ENCODE data around the gene ZCCHC7. TPM values are rescaled to one million over a fixed set of nuclear protein-coding genes. Genes with fewer than 3 reads are reported as not detected.
A peak's percentile ranks its signal among the peaks of the same experiment; 100 is the strongest.

The ZCCHC7 gene
- total RNA-seq, 3 donors from 2014 or later (not counting 1 experiment from before 2014, with no cell fraction given): 42.4 to 43.2 (median 42.8) TPM

DNA sequence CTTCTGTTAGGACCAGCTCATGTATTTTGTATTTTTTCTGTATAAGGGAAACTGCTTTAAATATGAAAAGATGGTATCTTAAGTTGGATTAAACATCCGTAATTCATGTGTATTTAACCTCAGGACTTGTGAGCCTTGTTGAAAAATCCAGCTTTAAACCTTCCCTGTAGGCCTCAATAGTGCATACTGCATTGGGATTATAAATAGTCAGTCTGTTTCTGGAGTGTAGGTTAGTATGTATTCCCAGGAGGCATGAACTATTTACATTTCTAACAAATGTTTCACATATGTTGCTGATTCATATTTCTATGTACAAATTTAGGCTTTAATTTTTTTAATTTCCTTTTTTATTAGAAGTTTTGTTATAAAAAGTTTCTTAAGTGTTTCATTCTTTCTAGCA, 164.3 kb downstream of the ZCCHC7 start:
- 100% methylated on average over 1 of the region's 1 CpG for WGBS (ENCODE audit: insufficient coverage)
- H3K4me3 ChIP-seq (ENCODE audit: low read length): no peak overlapping the region
- no peaks in the 10 kb centered on the region for H3K27me3 Mint-ChIP-seq (ENCODE audit: low read depth in 2 of 2)

GRCh38 chr9:37286530-37287175, 166.3 kb downstream of the ZCCHC7 start:
- H3K27ac Mint-ChIP-seq: no peak overlapping the region

More for the DNA sequence above, 164.3 kb downstream of the ZCCHC7 start:
- Mint-ChIP-seq H3K27ac (no peak overlapping the region), H3K36me3 (no peaks in the 10 kb centered on the region), H3K9me3 (no peaks in the 10 kb centered on the region), H3K4me1 (peaks cover 8 to 15% of the 10 kb centered on the region in 2 donors), H3K4me3 (no peak overlapping the region)
- H3K9me3 ChIP-seq (ENCODE audit: control insufficient read depth, insufficient read depth, low read length): no peaks in the 10 kb centered on the region
- intact Hi-C loops (cut with micrococcal nuclease): no loop called here
- TF ChIP-seq, protein P1, sequence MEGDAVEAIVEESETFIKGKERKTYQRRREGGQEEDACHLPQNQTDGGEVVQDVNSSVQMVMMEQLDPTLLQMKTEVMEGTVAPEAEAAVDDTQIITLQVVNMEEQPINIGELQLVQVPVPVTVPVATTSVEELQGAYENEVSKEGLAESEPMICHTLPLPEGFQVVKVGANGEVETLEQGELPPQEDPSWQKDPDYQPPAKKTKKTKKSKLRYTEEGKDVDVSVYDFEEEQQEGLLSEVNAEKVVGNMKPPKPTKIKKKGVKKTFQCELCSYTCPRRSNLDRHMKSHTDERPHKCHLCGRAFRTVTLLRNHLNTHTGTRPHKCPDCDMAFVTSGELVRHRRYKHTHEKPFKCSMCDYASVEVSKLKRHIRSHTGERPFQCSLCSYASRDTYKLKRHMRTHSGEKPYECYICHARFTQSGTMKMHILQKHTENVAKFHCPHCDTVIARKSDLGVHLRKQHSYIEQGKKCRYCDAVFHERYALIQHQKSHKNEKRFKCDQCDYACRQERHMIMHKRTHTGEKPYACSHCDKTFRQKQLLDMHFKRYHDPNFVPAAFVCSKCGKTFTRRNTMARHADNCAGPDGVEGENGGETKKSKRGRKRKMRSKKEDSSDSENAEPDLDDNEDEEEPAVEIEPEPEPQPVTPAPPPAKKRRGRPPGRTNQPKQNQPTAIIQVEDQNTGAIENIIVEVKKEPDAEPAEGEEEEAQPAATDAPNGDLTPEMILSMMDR (IDR thresholded peaks at IDR 0.05): no peak
- no peaks in the 10 kb centered on the region for H3K36me3 ChIP-seq (ENCODE audit: control insufficient read depth, insufficient read depth, low read length)
- ATAC-seq: no peak
- H3K27ac ChIP-seq (ENCODE audit: low read length): no peak overlapping the region
- no peak for DNase-seq
- no peaks in the 10 kb centered on the region for H3K27me3 ChIP-seq (ENCODE audit: control insufficient read depth, insufficient read depth, low read length)
- no peaks in the 10 kb centered on the region for H3K4me1 ChIP-seq (ENCODE audit: control insufficient read depth, insufficient read depth, low read length)

GRCh38 chr9:37287317-37287716, 166.9 kb downstream of the ZCCHC7 start:
- H3K27ac ChIP-seq (ENCODE audit: low read length): no peak overlapping the region

More at GRCh38 chr9:37286530-37287175, 166.3 kb downstream of the ZCCHC7 start:
- Mint-ChIP-seq H3K9me3 (no peaks in the 10 kb centered on the region), H3K4me1 (peaks cover 13 to 15% of the 10 kb centered on the region in 2 donors), H3K27me3 (ENCODE audit: low read depth in 2 of 2) (no peaks in the 10 kb centered on the region), H3K4me3 (no peak overlapping the region), H3K36me3 (no peaks in the 10 kb centered on the region)
- no peaks in the 10 kb centered on the region for H3K27me3 ChIP-seq (ENCODE audit: control insufficient read depth, insufficient read depth, low read length)
- intact Hi-C loops (cut with micrococcal nuclease): no loop called here
- WGBS (ENCODE audit: insufficient coverage): 92% methylated on average over 3 of the region's 6 CpGs
- H3K9me3 ChIP-seq (ENCODE audit: control insufficient read depth, insufficient read depth, low read length): no peaks in the 10 kb centered on the region
- ATAC-seq: no peak
- H3K4me1 ChIP-seq (ENCODE audit: control insufficient read depth, insufficient read depth, low read length): peaks cover 4% of the 10 kb centered on the region
- no peak overlapping the region for H3K27ac ChIP-seq (ENCODE audit: low read length)
- no peak for DNase-seq
- H3K36me3 ChIP-seq (ENCODE audit: control insufficient read depth, insufficient read depth, low read length): no peaks in the 10 kb centered on the region
- no peak overlapping the region for H3K4me3 ChIP-seq (ENCODE audit: low read length)
- TF ChIP-seq, protein P1 (IDR thresholded peaks at IDR 0.05): no peak

More at GRCh38 chr9:37287317-37287716, 166.9 kb downstream of the ZCCHC7 start:
- no peak overlapping the region for H3K4me3 ChIP-seq (ENCODE audit: low read length)
- TF ChIP-seq, protein P1 (IDR thresholded peaks at IDR 0.05): no peak
- H3K4me3 Mint-ChIP-seq: no peak overlapping the region
- peaks cover 4% of the 10 kb centered on the region for H3K4me1 ChIP-seq (ENCODE audit: control insufficient read depth, insufficient read depth, low read length)
- H3K9me3 Mint-ChIP-seq: no peaks in the 10 kb centered on the region
- intact Hi-C loops (cut with micrococcal nuclease): no loop called here
- no peaks in the 10 kb centered on the region for H3K36me3 Mint-ChIP-seq
- H3K27ac Mint-ChIP-seq: peak overlapping the region in 1 of 2 donors; percentile 18
- H3K27me3 ChIP-seq (ENCODE audit: control insufficient read depth, insufficient read depth, low read length): no peaks in the 10 kb centered on the region
- ATAC-seq: no peak
- H3K36me3 ChIP-seq (ENCODE audit: control insufficient read depth, insufficient read depth, low read length): no peaks in the 10 kb centered on the region
- no peaks in the 10 kb centered on the region for H3K27me3 Mint-ChIP-seq (ENCODE audit: low read depth in 2 of 2)
- no peaks in the 10 kb centered on the region for H3K9me3 ChIP-seq (ENCODE audit: control insufficient read depth, insufficient read depth, low read length)
- H3K4me1 Mint-ChIP-seq: peaks cover 13 to 15% of the 10 kb centered on the region in 2 donors
- 100% methylated on average over 3 of the region's 4 CpGs for WGBS (ENCODE audit: insufficient coverage)
- no peak for DNase-seq
